ENCODE results near the gene PPT1. TPM values are rescaled to one million over a fixed set of nuclear protein-coding genes. Genes with fewer than 3 reads are reported as not detected.

Gene PPT1
- total RNA-seq, 1 experiment from 2014 or later, result 107 TPM

DNA sequence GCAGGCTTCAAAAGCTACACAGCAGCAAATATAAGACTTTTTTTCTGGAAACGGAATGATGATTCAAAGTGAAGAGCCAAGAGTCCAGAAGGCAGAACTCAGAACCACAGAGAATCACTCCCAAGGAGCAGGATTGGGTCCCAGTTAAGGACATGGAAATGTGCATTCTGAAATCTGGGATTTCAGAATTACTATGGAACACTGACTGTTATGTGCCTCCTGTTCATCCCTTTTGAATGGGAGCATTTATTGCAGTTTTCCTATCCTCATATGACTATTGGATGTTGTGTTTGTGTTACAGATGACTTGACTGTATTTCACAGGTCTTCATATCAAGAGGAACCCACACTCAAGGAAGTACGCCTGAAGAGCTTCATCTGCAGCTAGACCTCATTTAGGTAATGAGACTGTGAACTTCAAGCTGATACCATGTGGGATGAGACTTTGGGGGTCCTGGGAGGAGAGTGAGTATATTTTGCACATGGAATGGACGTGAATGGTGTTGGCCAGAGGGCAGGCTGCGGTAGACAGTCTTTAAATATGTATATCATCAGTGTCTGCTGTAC is 73.6 kb downstream of the PPT1 start:
- CTCF ChIA-PET, result interaction anchor here (1.4 kb wide), 1 partner anchor 9 kb away, joined by 3 read pairs; no protein-coding TSS in a partner anchor
- Mint-ChIP-seq H3K27me3 (ENCODE audit: low read depth) (peaks cover 4% of the 10 kb centered on the region), H3K4me3 (no peak overlapping the region), H3K9me3 (peaks cover 28% of the 10 kb centered on the region), H3K36me3 (no peaks in the 10 kb centered on the region), H3K4me1 (no peaks in the 10 kb centered on the region), H3K27ac (no peak overlapping the region)
- ATAC-seq, result no peak
- TF ChIP-seq ZNF396 (CRISPR knock-in tag; IDR thresholded peaks at IDR 0.05; ENCODE audit: borderline replicate concordance) (no peak), ZNF317 (CRISPR knock-in tag; IDR thresholded peaks at IDR 0.05; ENCODE audit: borderline replicate concordance, low read depth) (no peak), PRRX2 (CRISPR knock-in tag; IDR thresholded peaks at IDR 0.05) (no peak), NFYB (CRISPR knock-in tag; conservative IDR thresholded peaks at IDR 0.05; ENCODE audit: low read depth) (no peak), ELF4 (CRISPR knock-in tag; IDR thresholded peaks at IDR 0.05; ENCODE audit: low read depth) (no peak), ZNF138 (CRISPR knock-in tag; conservative IDR thresholded peaks at IDR 0.05) (no peak), TP53 (CRISPR knock-in tag; IDR thresholded peaks at IDR 0.05) (no peak), EMX1 (CRISPR knock-in tag; IDR thresholded peaks at IDR 0.05) (no peak), HMGA2 (CRISPR knock-in tag; IDR thresholded peaks at IDR 0.05) (no peak), RELA (CRISPR knock-in tag; IDR thresholded peaks at IDR 0.05; ENCODE audit: borderline replicate concordance) (no peak), NR3C1 (CRISPR knock-in tag; conservative IDR thresholded peaks at IDR 0.05; ENCODE audit: low read depth) (no peak)
- TF ChIP-seq, protein P1, sequence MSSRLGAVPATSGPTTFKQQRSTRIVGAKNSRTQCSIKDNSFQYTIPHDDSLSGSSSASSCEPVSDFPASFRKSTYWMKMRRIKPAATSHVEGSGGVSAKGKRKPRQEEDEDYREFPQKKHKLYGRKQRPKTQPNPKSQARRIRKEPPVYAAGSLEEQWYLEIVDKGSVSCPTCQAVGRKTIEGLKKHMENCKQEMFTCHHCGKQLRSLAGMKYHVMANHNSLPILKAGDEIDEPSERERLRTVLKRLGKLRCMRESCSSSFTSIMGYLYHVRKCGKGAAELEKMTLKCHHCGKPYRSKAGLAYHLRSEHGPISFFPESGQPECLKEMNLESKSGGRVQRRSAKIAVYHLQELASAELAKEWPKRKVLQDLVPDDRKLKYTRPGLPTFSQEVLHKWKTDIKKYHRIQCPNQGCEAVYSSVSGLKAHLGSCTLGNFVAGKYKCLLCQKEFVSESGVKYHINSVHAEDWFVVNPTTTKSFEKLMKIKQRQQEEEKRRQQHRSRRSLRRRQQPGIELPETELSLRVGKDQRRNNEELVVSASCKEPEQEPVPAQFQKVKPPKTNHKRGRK (CRISPR knock-in tag; IDR thresholded peaks at IDR 0.05; ENCODE audit: borderline replicate concordance), result no peak
- TF ChIP-seq, protein P2, sequence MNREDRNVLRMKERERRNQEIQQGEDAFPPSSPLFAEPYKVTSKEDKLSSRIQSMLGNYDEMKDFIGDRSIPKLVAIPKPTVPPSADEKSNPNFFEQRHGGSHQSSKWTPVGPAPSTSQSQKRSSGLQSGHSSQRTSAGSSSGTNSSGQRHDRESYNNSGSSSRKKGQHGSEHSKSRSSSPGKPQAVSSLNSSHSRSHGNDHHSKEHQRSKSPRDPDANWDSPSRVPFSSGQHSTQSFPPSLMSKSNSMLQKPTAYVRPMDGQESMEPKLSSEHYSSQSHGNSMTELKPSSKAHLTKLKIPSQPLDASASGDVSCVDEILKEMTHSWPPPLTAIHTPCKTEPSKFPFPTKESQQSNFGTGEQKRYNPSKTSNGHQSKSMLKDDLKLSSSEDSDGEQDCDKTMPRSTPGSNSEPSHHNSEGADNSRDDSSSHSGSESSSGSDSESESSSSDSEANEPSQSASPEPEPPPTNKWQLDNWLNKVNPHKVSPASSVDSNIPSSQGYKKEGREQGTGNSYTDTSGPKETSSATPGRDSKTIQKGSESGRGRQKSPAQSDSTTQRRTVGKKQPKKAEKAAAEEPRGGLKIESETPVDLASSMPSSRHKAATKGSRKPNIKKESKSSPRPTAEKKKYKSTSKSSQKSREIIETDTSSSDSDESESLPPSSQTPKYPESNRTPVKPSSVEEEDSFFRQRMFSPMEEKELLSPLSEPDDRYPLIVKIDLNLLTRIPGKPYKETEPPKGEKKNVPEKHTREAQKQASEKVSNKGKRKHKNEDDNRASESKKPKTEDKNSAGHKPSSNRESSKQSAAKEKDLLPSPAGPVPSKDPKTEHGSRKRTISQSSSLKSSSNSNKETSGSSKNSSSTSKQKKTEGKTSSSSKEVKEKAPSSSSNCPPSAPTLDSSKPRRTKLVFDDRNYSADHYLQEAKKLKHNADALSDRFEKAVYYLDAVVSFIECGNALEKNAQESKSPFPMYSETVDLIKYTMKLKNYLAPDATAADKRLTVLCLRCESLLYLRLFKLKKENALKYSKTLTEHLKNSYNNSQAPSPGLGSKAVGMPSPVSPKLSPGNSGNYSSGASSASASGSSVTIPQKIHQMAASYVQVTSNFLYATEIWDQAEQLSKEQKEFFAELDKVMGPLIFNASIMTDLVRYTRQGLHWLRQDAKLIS (CRISPR knock-in tag; IDR thresholded peaks at IDR 0.05; ENCODE audit: borderline replicate concordance), result no peak
- TF ChIP-seq, protein P3, sequence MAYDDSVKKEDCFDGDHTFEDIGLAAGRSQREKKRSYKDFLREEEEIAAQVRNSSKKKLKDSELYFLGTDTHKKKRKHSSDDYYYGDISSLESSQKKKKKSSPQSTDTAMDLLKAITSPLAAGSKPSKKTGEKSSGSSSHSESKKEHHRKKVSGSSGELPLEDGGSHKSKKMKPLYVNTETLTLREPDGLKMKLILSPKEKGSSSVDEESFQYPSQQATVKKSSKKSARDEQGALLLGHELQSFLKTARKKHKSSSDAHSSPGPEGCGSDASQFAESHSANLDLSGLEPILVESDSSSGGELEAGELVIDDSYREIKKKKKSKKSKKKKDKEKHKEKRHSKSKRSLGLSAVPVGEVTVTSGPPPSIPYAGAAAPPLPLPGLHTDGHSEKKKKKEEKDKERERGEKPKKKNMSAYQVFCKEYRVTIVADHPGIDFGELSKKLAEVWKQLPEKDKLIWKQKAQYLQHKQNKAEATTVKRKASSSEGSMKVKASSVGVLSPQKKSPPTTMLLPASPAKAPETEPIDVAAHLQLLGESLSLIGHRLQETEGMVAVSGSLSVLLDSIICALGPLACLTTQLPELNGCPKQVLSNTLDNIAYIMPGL (CRISPR knock-in tag; IDR thresholded peaks at IDR 0.05), result no peak
- TF ChIP-seq, protein P4, sequence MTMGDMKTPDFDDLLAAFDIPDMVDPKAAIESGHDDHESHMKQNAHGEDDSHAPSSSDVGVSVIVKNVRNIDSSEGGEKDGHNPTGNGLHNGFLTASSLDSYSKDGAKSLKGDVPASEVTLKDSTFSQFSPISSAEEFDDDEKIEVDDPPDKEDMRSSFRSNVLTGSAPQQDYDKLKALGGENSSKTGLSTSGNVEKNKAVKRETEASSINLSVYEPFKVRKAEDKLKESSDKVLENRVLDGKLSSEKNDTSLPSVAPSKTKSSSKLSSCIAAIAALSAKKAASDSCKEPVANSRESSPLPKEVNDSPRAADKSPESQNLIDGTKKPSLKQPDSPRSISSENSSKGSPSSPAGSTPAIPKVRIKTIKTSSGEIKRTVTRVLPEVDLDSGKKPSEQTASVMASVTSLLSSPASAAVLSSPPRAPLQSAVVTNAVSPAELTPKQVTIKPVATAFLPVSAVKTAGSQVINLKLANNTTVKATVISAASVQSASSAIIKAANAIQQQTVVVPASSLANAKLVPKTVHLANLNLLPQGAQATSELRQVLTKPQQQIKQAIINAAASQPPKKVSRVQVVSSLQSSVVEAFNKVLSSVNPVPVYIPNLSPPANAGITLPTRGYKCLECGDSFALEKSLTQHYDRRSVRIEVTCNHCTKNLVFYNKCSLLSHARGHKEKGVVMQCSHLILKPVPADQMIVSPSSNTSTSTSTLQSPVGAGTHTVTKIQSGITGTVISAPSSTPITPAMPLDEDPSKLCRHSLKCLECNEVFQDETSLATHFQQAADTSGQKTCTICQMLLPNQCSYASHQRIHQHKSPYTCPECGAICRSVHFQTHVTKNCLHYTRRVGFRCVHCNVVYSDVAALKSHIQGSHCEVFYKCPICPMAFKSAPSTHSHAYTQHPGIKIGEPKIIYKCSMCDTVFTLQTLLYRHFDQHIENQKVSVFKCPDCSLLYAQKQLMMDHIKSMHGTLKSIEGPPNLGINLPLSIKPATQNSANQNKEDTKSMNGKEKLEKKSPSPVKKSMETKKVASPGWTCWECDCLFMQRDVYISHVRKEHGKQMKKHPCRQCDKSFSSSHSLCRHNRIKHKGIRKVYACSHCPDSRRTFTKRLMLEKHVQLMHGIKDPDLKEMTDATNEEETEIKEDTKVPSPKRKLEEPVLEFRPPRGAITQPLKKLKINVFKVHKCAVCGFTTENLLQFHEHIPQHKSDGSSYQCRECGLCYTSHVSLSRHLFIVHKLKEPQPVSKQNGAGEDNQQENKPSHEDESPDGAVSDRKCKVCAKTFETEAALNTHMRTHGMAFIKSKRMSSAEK (CRISPR knock-in tag; IDR thresholded peaks at IDR 0.05; ENCODE audit: borderline replicate concordance), result no peak
- TF ChIP-seq, protein P5, sequence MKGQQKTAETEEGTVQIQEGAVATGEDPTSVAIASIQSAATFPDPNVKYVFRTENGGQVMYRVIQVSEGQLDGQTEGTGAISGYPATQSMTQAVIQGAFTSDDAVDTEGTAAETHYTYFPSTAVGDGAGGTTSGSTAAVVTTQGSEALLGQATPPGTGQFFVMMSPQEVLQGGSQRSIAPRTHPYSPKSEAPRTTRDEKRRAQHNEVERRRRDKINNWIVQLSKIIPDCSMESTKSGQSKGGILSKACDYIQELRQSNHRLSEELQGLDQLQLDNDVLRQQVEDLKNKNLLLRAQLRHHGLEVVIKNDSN (CRISPR knock-in tag; IDR thresholded peaks at IDR 0.05), result no peak
- no peak for DNase-seq (ENCODE audit: low spot score)
- POLR2A ChIA-PET, result no interaction called here

Other genes with a start within 250 kb of the PPT1 start
- gene TRIT1, start 213.7 kb downstream of the PPT1 start, total RNA-seq (2021), result 26.3 to 31.4 TPM (median 27.3 TPM) in 3 replicates
- 31.0 to 32.6 TPM (median 32.2 TPM) in 3 replicates for gene MYCL, start 195.3 kb downstream of the PPT1 start, total RNA-seq (2021)
- gene MFSD2A, start 142.1 kb downstream of the PPT1 start, total RNA-seq (2021), result 11.5 to 14.0 TPM (median 12.9 TPM) in 3 replicates
- gene CAP1, start 56.5 kb downstream of the PPT1 start, total RNA-seq (2021), result 258 to 304 TPM (median 277 TPM) in 3 replicates
- gene RLF, start 64.1 kb upstream of the PPT1 start, total RNA-seq (2021), result 18.5 to 22.1 TPM (median 20.2 TPM) in 3 replicates
- gene TMCO2, start 150.7 kb upstream of the PPT1 start, total RNA-seq (2021), result not detected in 3 replicates
- gene ZMPSTE24, start 161.0 kb upstream of the PPT1 start, total RNA-seq (2021), result 27.0 to 31.7 TPM (median 28.9 TPM) in 3 replicates
- gene COL9A2, start 220.0 kb upstream of the PPT1 start, total RNA-seq (2021), result 4.2 to 5.5 TPM (median 4.7 TPM) in 3 replicates